CD14-positive monocyte (primary cell): Measurements from ENCODE around the gene TGFBRAP1. TPM values are rescaled to one million over a fixed set of nuclear protein-coding genes. Genes with fewer than 3 reads are reported as not detected.

Experiments
- DNase-seq, 3 donors: peaks; one replicate each; pipeline ENCODE4 v3.0.0-alpha.2; 2011 to 2022
- H2AFZ ChIP-seq: 2 replicates; pipeline ENCODE4 v1.6.0; 2012; ENCODE audit warnings: mild to moderate bottlenecking, low read depth, low read length, inconsistent platforms; ENCODE audit not compliant: insufficient read depth, poor library complexity, severe bottlenecking
- H3K27ac ChIP-seq, 2 donors: 1 replicate in 1 of 2; 2 replicates in 1 of 2; pipeline ENCODE4 v1.5.1; 2012 to 2013; ENCODE audit warnings: low read length in 2 of 2, control low read depth in 1 of 2, inconsistent platforms in 1 of 2, low read depth in 1 of 2, mild to moderate bottlenecking in 1 of 2
- H3K27me3 ChIP-seq, 2 donors: one replicate each; pipeline versions ENCODE4 v1.6.0 to v1.6.1; 2011 to 2013; ENCODE audit warnings: low read length in 2 of 2; ENCODE audit not compliant: control insufficient read depth in 2 of 2, insufficient read depth in 2 of 2
- H3K36me3 ChIP-seq, 2 donors: replicated peaks in 1 of 2; 1 replicate in 1 of 2; 2 replicates in 1 of 2; pipeline versions ENCODE4 v1.5.1 to v1.6.1; 2012 to 2013; ENCODE audit warnings: low read length in 2 of 2, control low read depth in 1 of 2, inconsistent platforms in 1 of 2, mild to moderate bottlenecking in 1 of 2; ENCODE audit not compliant: insufficient read depth in 2 of 2, control insufficient read depth in 1 of 2
- H3K4me1 ChIP-seq, 2 donors: 1 replicate in 1 of 2; 2 replicates in 1 of 2; pipeline versions ENCODE4 v1.5.1 to v1.6.1; 2012 to 2013; ENCODE audit warnings: low read length in 2 of 2, control low read depth in 1 of 2, inconsistent platforms in 1 of 2, mild to moderate bottlenecking in 1 of 2, moderate library complexity in 1 of 2; ENCODE audit not compliant: insufficient read depth in 2 of 2, control insufficient read depth in 1 of 2
- H3K4me2 ChIP-seq: replicated peaks from 2 replicates; pipeline ENCODE3; 2012; ENCODE audit warnings: low read length, moderate library complexity, mild to moderate bottlenecking; ENCODE audit not compliant: poor library complexity, severe bottlenecking; ENCODE audit errors: extremely low read depth
- H3K4me3 ChIP-seq, 3 experiments: fragments of 200-600 bp in 1 of 3; sonication (generic) in 1 of 3; replicated peaks in 1 of 3; 1 replicate in 2 of 3; 2 replicates in 1 of 3; pipeline ENCODE4 v1.5.1; 2011 to 2013; ENCODE audit warnings: low read length in 3 of 3, mild to moderate bottlenecking in 3 of 3, control low read depth in 2 of 3, low read depth in 2 of 3, inconsistent platforms in 1 of 3, moderate library complexity in 1 of 3
- H3K79me2 ChIP-seq: 2 replicates; pipeline ENCODE4 v1.6.0; 2012; ENCODE audit warnings: mild to moderate bottlenecking, control low read depth, inconsistent platforms, low read length, moderate library complexity; ENCODE audit not compliant: insufficient read depth
- H3K9ac ChIP-seq: 2 replicates; pipeline ENCODE4 v1.6.0; 2017; ENCODE audit warnings: low read length, mild to moderate bottlenecking; ENCODE audit not compliant: insufficient read depth, poor library complexity, severe bottlenecking
- H3K9me3 ChIP-seq, 2 donors: replicated peaks in 1 of 2; 1 replicate in 1 of 2; 2 replicates in 1 of 2; pipeline versions ENCODE4 v1.5.1 to v1.6.1; 2012 to 2013; ENCODE audit warnings: low read length in 2 of 2, control low read depth in 1 of 2; ENCODE audit not compliant: control insufficient read depth in 1 of 2, insufficient read depth in 1 of 2
- H4K20me1 ChIP-seq: 2 replicates; pipeline ENCODE4 v1.6.0; 2012; ENCODE audit warnings: mild to moderate bottlenecking, low read length, control low read depth, moderate library complexity; ENCODE audit not compliant: insufficient read depth
- H3K27ac Mint-ChIP-seq, 7 donors: one replicate each; pipeline ENCODE4 v1.8.0; 2020; ENCODE audit warnings: mild to moderate bottlenecking in 7 of 7, mixed read lengths in 7 of 7, moderate library complexity in 6 of 7, inconsistent platforms in 2 of 7
- H3K27me3 Mint-ChIP-seq, 3 donors: one replicate each; pipeline ENCODE4 v1.8.0; 2021 to 2022; ENCODE audit warnings: low read depth in 3 of 3, mild to moderate bottlenecking in 3 of 3, mixed read lengths in 3 of 3, moderate library complexity in 3 of 3, inconsistent platforms in 1 of 3
- H3K36me3 Mint-ChIP-seq, 2 donors: one replicate each; pipeline ENCODE4 v1.8.0; 2020; ENCODE audit warnings: mixed read lengths in 2 of 2, inconsistent platforms in 1 of 2, mild to moderate bottlenecking in 1 of 2
- H3K4me1 Mint-ChIP-seq: one replicate; pipeline ENCODE4 v1.8.0; 2020; ENCODE audit warnings: mild to moderate bottlenecking, mixed read lengths
- H3K4me3 Mint-ChIP-seq, 2 donors: one replicate each; pipeline ENCODE4 v1.8.0; 2020; ENCODE audit warnings: mild to moderate bottlenecking in 2 of 2, mixed read lengths in 2 of 2, moderate library complexity in 1 of 2
- H3K9me3 Mint-ChIP-seq, 7 donors: one replicate each; pipeline ENCODE4 v1.8.0; 2020 to 2022; ENCODE audit warnings: mixed read lengths in 7 of 7, mild to moderate bottlenecking in 6 of 7, moderate library complexity in 6 of 7, inconsistent platforms in 2 of 7
- WGBS: methylation state at CpG from one replicate; pipeline ENCODE4 v1.1.5; 2013; ENCODE audit warnings: missing lambda C conversion rate; ENCODE audit not compliant: insufficient coverage; 5-methylcytosine and 5-hydroxymethylcytosine counted together
- intact Hi-C, 2 donors: fragments of 100-400 bp; cut with micrococcal nuclease; formaldehyde crosslinking; loops; one replicate each; pipeline versions ENCODE4 v1.15.0 to v1.15.1; 2023
- polyA plus RNA-seq, 3 donors: library from polyadenylated mRNA; depleted of rRNA in 1 of 3; unstranded in 2 of 3; stranded (reverse) in 1 of 3; fragments of 300-500 nt in 2 of 3; fragments of >200 nt in 1 of 3; fragmentation: Illumina TruSeq in 2 of 3; gene quantifications; 1 replicate in 2 of 3; 2 replicates in 1 of 3; pipeline ENCODE4 v1.2.3, GENCODE V29; 2012 to 2021
- TF ChIP-seq, protein P1 (sequence below): fragments of 200-600 bp; IDR thresholded peaks from one replicate; pipeline ENCODE4 v1.8.0; 2022; ENCODE audit warnings: antibody characterized with exemption, mild to moderate bottlenecking

The TGFBRAP1 gene
- polyA plus RNA-seq, 3 donors: 10.0 to 10.5 (median 10.2) TPM

DNA sequence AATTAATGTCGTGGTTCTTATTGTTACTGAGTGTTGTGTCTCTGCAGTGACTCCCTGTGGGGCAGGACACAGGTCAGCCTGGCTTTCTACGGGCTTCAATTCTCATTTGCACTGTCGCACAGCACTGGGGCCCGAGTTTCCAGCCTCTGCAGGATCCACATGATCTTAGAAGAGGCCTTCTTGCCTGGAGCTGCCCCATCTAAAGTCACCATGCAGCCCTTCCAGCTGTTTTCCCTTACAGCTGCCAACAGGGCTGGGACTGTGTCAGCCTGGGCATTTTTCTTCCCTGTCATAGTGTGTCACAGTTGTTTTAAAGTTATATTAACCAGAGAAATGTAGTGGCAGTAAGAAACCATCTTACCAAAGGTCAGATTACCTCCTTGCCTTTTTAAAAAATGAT lies 42.3 kb upstream of the TGFBRAP1 start:
- no peaks in the 10 kb centered on the region for H3K79me2 ChIP-seq
- intact Hi-C loops: loop anchor here (2.0 to 10.0 kb wide), 4 partner anchors 143 to 1213 kb away; no protein-coding TSS in a partner anchor
- no peak overlapping the region for H3K9ac ChIP-seq
- H3K4me3 Mint-ChIP-seq: no peak overlapping the region
- H3K27me3 Mint-ChIP-seq: peaks cover 5 to 6% (median 6%) of the 10 kb centered on the region in 3 donors
- H3K4me2 ChIP-seq: no peak overlapping the region
- H3K36me3 ChIP-seq: no peaks in the 10 kb centered on the region
- no peak overlapping the region for H3K27ac ChIP-seq
- peaks cover 2% of the 10 kb centered on the region for H3K4me1 Mint-ChIP-seq
- H3K27ac Mint-ChIP-seq: no peak overlapping the region
- no peaks in the 10 kb centered on the region for H3K9me3 Mint-ChIP-seq
- WGBS: 91% methylated on average over 4 of the region's 4 CpGs
- TF ChIP-seq, protein P1, sequence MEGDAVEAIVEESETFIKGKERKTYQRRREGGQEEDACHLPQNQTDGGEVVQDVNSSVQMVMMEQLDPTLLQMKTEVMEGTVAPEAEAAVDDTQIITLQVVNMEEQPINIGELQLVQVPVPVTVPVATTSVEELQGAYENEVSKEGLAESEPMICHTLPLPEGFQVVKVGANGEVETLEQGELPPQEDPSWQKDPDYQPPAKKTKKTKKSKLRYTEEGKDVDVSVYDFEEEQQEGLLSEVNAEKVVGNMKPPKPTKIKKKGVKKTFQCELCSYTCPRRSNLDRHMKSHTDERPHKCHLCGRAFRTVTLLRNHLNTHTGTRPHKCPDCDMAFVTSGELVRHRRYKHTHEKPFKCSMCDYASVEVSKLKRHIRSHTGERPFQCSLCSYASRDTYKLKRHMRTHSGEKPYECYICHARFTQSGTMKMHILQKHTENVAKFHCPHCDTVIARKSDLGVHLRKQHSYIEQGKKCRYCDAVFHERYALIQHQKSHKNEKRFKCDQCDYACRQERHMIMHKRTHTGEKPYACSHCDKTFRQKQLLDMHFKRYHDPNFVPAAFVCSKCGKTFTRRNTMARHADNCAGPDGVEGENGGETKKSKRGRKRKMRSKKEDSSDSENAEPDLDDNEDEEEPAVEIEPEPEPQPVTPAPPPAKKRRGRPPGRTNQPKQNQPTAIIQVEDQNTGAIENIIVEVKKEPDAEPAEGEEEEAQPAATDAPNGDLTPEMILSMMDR: no peak
- DNase-seq: no peak
- no peaks in the 10 kb centered on the region for H4K20me1 ChIP-seq
- H3K9me3 ChIP-seq: no peaks in the 10 kb centered on the region
- H3K27me3 ChIP-seq: no peaks in the 10 kb centered on the region
- peaks cover 0 to 6% of the 10 kb centered on the region in 2 donors for H3K4me1 ChIP-seq
- H2AFZ ChIP-seq: no peak overlapping the region
- no peaks in the 10 kb centered on the region for H3K36me3 Mint-ChIP-seq
- no peak overlapping the region for H3K4me3 ChIP-seq

DNA sequence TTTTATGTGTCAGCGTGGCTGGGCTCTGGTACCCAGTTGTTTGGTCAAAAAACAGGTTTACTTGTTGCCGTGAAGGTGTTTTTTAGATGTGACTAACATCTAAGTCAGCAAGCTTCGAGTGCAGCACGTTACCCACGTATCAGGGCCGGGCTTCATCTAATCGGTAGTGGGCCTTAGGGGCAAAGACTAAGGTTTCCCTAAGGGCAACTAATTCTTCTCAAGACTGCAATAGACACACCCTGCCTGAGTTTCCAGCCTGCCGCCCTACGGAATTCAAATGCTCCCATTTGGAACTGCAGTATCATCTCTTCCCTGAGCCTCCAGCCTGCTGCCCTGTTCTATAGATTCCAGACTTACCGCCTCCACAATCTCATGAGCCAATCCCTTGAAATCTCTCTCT lies 41.6 kb upstream of the TGFBRAP1 start:
- Histone ChIP-seq H3K4me2 (no peak overlapping the region), H3K79me2 (no peaks in the 10 kb centered on the region), H3K4me1 (peaks cover 0 to 6% of the 10 kb centered on the region in 2 donors), H2AFZ (no peak overlapping the region), H3K36me3 (no peaks in the 10 kb centered on the region), H3K9ac (no peak overlapping the region), H3K27me3 (no peaks in the 10 kb centered on the region), H3K4me3 (no peak overlapping the region), H3K27ac (no peak overlapping the region), H4K20me1 (no peaks in the 10 kb centered on the region), H3K9me3 (no peaks in the 10 kb centered on the region)
- Mint-ChIP-seq H3K27me3 (peaks cover 5 to 6% (median 6%) of the 10 kb centered on the region in 3 donors), H3K4me3 (no peak overlapping the region), H3K36me3 (no peaks in the 10 kb centered on the region), H3K9me3 (no peaks in the 10 kb centered on the region), H3K4me1 (peaks cover 2% of the 10 kb centered on the region), H3K27ac (no peak overlapping the region)
- WGBS: 97% methylated on average over 6 of the region's 10 CpGs
- no peak for DNase-seq
- intact Hi-C loops: loop anchor here (2.0 to 10.0 kb wide), 4 partner anchors 144 to 1214 kb away; no protein-coding TSS in a partner anchor
- TF ChIP-seq, protein P1: no peak
